Measurements from ENCODE around the gene HECTD2. TPM values are rescaled to one million over a fixed set of nuclear protein-coding genes. Genes with fewer than 3 reads are reported as not detected.
"Not testable (repeated sequence)": the region's sequence is repeated elsewhere in the genome, so short reads cannot be mapped to it uniquely, and the experiment has no call there.

Gene HECTD2
- total RNA-seq (2012; rRNA removed): 5.8 and 6.6 TPM in 2 replicates

- H3K4me2 ChIP-seq (ENCODE audit: low read length): peak within 1 kb of the TSS; percentile 94
- peaks cover 18% of the 10 kb centered on the region for H3K4me1 ChIP-seq (ENCODE audit: control insufficient read depth, insufficient read depth, low read length)
- H3K36me3 ChIP-seq (ENCODE audit: insufficient read depth, low read length): no peaks in the 10 kb centered on the region
- no peaks in the 10 kb centered on the region for H3K27me3 ChIP-seq (ENCODE audit: control insufficient read depth, insufficient read depth, low read length)
- no peaks in the 10 kb centered on the region for H3K9me3 ChIP-seq (replicated peaks; ENCODE audit: low read length)
- peak within 1 kb of the TSS; percentile 90 for H3K4me3 ChIP-seq (ENCODE audit: low read length)
- peak within 1 kb of the TSS; percentile 96 for H3K9ac ChIP-seq (ENCODE audit: low read depth, low read length)
Observed at GRCh38 chr10:91409869-91410637, at the start of gene HECTD2. TSS of gene HECTD2 (plus strand) at chr10:91410344. CDS start at chr10:91410439, 95 bp downstream.

GRCh38 chr10:91360461-91360860 lies 49.7 kb upstream of the HECTD2 start:
- H3K9ac ChIP-seq (ENCODE audit: low read depth, low read length): no peak overlapping the region
- peaks cover 4% of the 10 kb centered on the region for H3K4me1 ChIP-seq (ENCODE audit: control insufficient read depth, insufficient read depth, low read length)
- no peak overlapping the region for H3K4me3 ChIP-seq (ENCODE audit: low read length)
- H3K27me3 ChIP-seq (ENCODE audit: control insufficient read depth, insufficient read depth, low read length): no peaks in the 10 kb centered on the region
- H3K9me3 ChIP-seq (replicated peaks; ENCODE audit: low read length): no peaks in the 10 kb centered on the region
- no peak overlapping the region for H3K4me2 ChIP-seq (ENCODE audit: low read length)
- no peaks in the 10 kb centered on the region for H3K36me3 ChIP-seq (ENCODE audit: insufficient read depth, low read length)

- not testable (repeated sequence) for H3K4me2 ChIP-seq (ENCODE audit: low read length); H3K36me3 ChIP-seq (ENCODE audit: insufficient read depth, low read length); H3K4me1 ChIP-seq (ENCODE audit: control insufficient read depth, insufficient read depth, low read length); H3K4me3 ChIP-seq (ENCODE audit: low read length); H3K27me3 ChIP-seq (ENCODE audit: control insufficient read depth, insufficient read depth, low read length); H3K9me3 ChIP-seq (replicated peaks; ENCODE audit: low read length); H3K9ac ChIP-seq (ENCODE audit: low read depth, low read length)
Observed at GRCh38 chr10:91365519-91365918, 44.6 kb upstream of the HECTD2 start.

GRCh38 chr10:91366704-91367103 lies 43.4 kb upstream of the HECTD2 start:
- Histone ChIP-seq H3K4me3 (ENCODE audit: low read length) (no peak overlapping the region), H3K36me3 (ENCODE audit: insufficient read depth, low read length) (no peaks in the 10 kb centered on the region), H3K27me3 (ENCODE audit: control insufficient read depth, insufficient read depth, low read length) (no peaks in the 10 kb centered on the region), H3K4me1 (ENCODE audit: control insufficient read depth, insufficient read depth, low read length) (peaks cover 4% of the 10 kb centered on the region), H3K9me3 (replicated peaks; ENCODE audit: low read length) (no peaks in the 10 kb centered on the region), H3K9ac (ENCODE audit: low read depth, low read length) (no peak overlapping the region), H3K4me2 (ENCODE audit: low read length) (no peak overlapping the region)

GRCh38 chr10:91367127-91367531 lies 43.0 kb upstream of the HECTD2 start:
- Histone ChIP-seq H3K36me3 (ENCODE audit: insufficient read depth, low read length) (no peaks in the 10 kb centered on the region), H3K4me2 (ENCODE audit: low read length) (no peak overlapping the region), H3K9me3 (replicated peaks; ENCODE audit: low read length) (no peaks in the 10 kb centered on the region), H3K27me3 (ENCODE audit: control insufficient read depth, insufficient read depth, low read length) (no peaks in the 10 kb centered on the region), H3K9ac (ENCODE audit: low read depth, low read length) (no peak overlapping the region), H3K4me3 (ENCODE audit: low read length) (no peak overlapping the region), H3K4me1 (ENCODE audit: control insufficient read depth, insufficient read depth, low read length) (peaks cover 4% of the 10 kb centered on the region)

GRCh38 chr10:91367558-91367957 lies 42.6 kb upstream of the HECTD2 start:
- peaks cover 4% of the 10 kb centered on the region for H3K4me1 ChIP-seq (ENCODE audit: control insufficient read depth, insufficient read depth, low read length)
- no peak overlapping the region for H3K9ac ChIP-seq (ENCODE audit: low read depth, low read length)
- H3K36me3 ChIP-seq (ENCODE audit: insufficient read depth, low read length): no peaks in the 10 kb centered on the region
- no peak overlapping the region for H3K4me2 ChIP-seq (ENCODE audit: low read length)
- H3K27me3 ChIP-seq (ENCODE audit: control insufficient read depth, insufficient read depth, low read length): no peaks in the 10 kb centered on the region
- no peaks in the 10 kb centered on the region for H3K9me3 ChIP-seq (replicated peaks; ENCODE audit: low read length)
- no peak overlapping the region for H3K4me3 ChIP-seq (ENCODE audit: low read length)

- not testable (repeated sequence) for H3K4me2 ChIP-seq (ENCODE audit: low read length); H3K9ac ChIP-seq (ENCODE audit: low read depth, low read length); H3K9me3 ChIP-seq (replicated peaks; ENCODE audit: low read length); H3K4me1 ChIP-seq (ENCODE audit: control insufficient read depth, insufficient read depth, low read length); H3K4me3 ChIP-seq (ENCODE audit: low read length); H3K36me3 ChIP-seq (ENCODE audit: insufficient read depth, low read length); H3K27me3 ChIP-seq (ENCODE audit: control insufficient read depth, insufficient read depth, low read length)
Observed at GRCh38 chr10:91369978-91370589, 40.1 kb upstream of the HECTD2 start.

- Histone ChIP-seq H3K36me3 (ENCODE audit: insufficient read depth, low read length) (no peaks in the 10 kb centered on the region), H3K4me2 (ENCODE audit: low read length) (no peak overlapping the region), H3K27me3 (ENCODE audit: control insufficient read depth, insufficient read depth, low read length) (no peaks in the 10 kb centered on the region), H3K9ac (ENCODE audit: low read depth, low read length) (no peak overlapping the region), H3K4me3 (ENCODE audit: low read length) (no peak overlapping the region), H3K9me3 (replicated peaks; ENCODE audit: low read length) (no peaks in the 10 kb centered on the region), H3K4me1 (ENCODE audit: control insufficient read depth, insufficient read depth, low read length) (no peaks in the 10 kb centered on the region)
Observed at GRCh38 chr10:91374052-91374451, 36.1 kb upstream of the HECTD2 start.

GRCh38 chr10:91378061-91378460 lies 32.1 kb upstream of the HECTD2 start:
- no peaks in the 10 kb centered on the region for H3K9me3 ChIP-seq (replicated peaks; ENCODE audit: low read length)
- H3K4me2 ChIP-seq (ENCODE audit: low read length): no peak overlapping the region

GRCh38 chr10:91380873-91381256 lies 29.3 kb upstream of the HECTD2 start:
- H3K9me3 ChIP-seq (replicated peaks; ENCODE audit: low read length): no peaks in the 10 kb centered on the region
- no peak overlapping the region for H3K4me2 ChIP-seq (ENCODE audit: low read length)
- no peaks in the 10 kb centered on the region for H3K27me3 ChIP-seq (ENCODE audit: control insufficient read depth, insufficient read depth, low read length)
- no peak overlapping the region for H3K9ac ChIP-seq (ENCODE audit: low read depth, low read length)
- H3K4me1 ChIP-seq (ENCODE audit: control insufficient read depth, insufficient read depth, low read length): peaks cover 7% of the 10 kb centered on the region
- H3K4me3 ChIP-seq (ENCODE audit: low read length): no peak overlapping the region
- no peaks in the 10 kb centered on the region for H3K36me3 ChIP-seq (ENCODE audit: insufficient read depth, low read length)

More at GRCh38 chr10:91378061-91378460, 32.1 kb upstream of the HECTD2 start:
- H3K9ac ChIP-seq (ENCODE audit: low read depth, low read length): no peak overlapping the region
- H3K4me1 ChIP-seq (ENCODE audit: control insufficient read depth, insufficient read depth, low read length): peaks cover 7% of the 10 kb centered on the region
- no peaks in the 10 kb centered on the region for H3K36me3 ChIP-seq (ENCODE audit: insufficient read depth, low read length)
- no peak overlapping the region for H3K4me3 ChIP-seq (ENCODE audit: low read length)
- H3K27me3 ChIP-seq (ENCODE audit: control insufficient read depth, insufficient read depth, low read length): no peaks in the 10 kb centered on the region

- Histone ChIP-seq H3K9me3 (replicated peaks; ENCODE audit: low read length) (no peaks in the 10 kb centered on the region), H3K4me2 (ENCODE audit: low read length) (no peak overlapping the region), H3K4me1 (ENCODE audit: control insufficient read depth, insufficient read depth, low read length) (peaks cover 7% of the 10 kb centered on the region), H3K27me3 (ENCODE audit: control insufficient read depth, insufficient read depth, low read length) (no peaks in the 10 kb centered on the region), H3K36me3 (ENCODE audit: insufficient read depth, low read length) (no peaks in the 10 kb centered on the region), H3K4me3 (ENCODE audit: low read length) (no peak overlapping the region), H3K9ac (ENCODE audit: low read depth, low read length) (no peak overlapping the region)
Observed at GRCh38 chr10:91381257-91381891, 28.8 kb upstream of the HECTD2 start.

Data from skeletal muscle satellite cell (primary cell).